ENCODE measurements around the gene NREP. TPM values are rescaled to one million over a fixed set of nuclear protein-coding genes. Genes with fewer than 3 reads are reported as not detected.

The NREP gene
- total RNA-seq, 4 donors from 2014 or later = 2.3 to 18.2 (median 2.8) TPM

DNA sequence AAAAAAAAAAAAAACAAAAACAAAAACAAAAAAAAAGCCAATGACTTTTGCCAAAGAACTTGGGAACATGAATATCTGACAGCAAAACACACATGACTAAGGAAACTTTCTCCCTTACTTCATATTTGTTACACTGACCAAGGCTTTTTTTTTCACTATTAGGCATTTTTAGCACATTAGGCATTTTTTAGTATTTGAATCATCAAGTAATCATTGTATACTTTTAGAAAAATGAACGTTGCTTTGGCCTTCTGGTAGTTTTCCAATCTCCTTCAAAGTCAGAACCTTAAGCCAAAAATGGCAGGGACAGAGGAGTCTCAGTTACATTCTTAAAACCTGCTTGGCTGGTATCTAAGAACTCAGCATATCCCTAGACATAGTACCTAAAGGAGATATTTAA is 19.3 kb downstream of the NREP start:
- H3K27me3 ChIP-seq = no peaks in the 10 kb centered on the region
- TF ChIP-seq, protein P1, sequence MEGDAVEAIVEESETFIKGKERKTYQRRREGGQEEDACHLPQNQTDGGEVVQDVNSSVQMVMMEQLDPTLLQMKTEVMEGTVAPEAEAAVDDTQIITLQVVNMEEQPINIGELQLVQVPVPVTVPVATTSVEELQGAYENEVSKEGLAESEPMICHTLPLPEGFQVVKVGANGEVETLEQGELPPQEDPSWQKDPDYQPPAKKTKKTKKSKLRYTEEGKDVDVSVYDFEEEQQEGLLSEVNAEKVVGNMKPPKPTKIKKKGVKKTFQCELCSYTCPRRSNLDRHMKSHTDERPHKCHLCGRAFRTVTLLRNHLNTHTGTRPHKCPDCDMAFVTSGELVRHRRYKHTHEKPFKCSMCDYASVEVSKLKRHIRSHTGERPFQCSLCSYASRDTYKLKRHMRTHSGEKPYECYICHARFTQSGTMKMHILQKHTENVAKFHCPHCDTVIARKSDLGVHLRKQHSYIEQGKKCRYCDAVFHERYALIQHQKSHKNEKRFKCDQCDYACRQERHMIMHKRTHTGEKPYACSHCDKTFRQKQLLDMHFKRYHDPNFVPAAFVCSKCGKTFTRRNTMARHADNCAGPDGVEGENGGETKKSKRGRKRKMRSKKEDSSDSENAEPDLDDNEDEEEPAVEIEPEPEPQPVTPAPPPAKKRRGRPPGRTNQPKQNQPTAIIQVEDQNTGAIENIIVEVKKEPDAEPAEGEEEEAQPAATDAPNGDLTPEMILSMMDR (IDR thresholded peaks at IDR 0.05) = no peak
- TF ChIP-seq POLR2A (IDR thresholded peaks at IDR 0.05) = no peak
- no peak overlapping the region for H3K27ac ChIP-seq
- no peak overlapping the region for H3K4me3 ChIP-seq
- no peaks in the 10 kb centered on the region for H3K36me3 ChIP-seq
- no peak for DNase-seq
- peaks cover 0 to 5% (median 0%) of the 10 kb centered on the region in 4 donors for H3K4me1 ChIP-seq
- H3K9me3 ChIP-seq = no peaks in the 10 kb centered on the region

DNA sequence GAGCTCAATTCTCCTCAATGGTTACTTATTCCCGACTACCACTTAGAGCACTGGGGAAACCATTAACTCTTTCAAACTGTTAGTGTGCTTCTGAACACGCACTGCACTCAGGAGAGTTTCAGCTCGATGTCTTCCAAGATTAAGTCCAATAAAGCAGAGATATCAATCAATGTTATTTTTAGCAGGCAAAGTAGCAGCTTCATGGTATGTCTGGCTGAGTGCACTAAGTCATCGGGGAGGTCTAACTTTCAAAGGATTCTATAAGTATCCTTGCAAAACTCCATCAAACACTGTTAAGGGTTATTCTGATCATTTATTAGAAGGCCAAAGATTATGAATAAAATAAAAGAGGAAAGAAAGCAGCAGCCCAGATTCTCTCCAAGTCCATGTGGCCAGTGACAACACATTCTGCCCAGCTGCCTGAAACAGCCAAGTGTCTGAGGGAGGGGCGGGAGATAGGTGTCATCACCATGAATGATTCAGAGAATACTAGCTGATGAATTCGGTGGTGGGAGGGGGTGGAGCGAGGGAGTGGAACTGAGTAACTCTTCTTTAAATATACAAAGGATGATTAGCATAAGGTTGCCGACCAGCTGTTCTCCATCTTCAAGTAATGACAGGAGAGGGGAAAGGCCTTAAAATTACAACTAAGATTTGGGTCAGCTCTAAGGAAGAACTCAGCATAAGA is 21.3 kb downstream of the NREP start:
- TF ChIP-seq, protein P1 (IDR thresholded peaks at IDR 0.05) = no peak
- TF ChIP-seq POLR2A (IDR thresholded peaks at IDR 0.05) = no peak
- Histone ChIP-seq H3K9me3 (no peaks in the 10 kb centered on the region), H3K4me1 (no peaks in the 10 kb centered on the region), H3K36me3 (no peaks in the 10 kb centered on the region), H3K27ac (no peak overlapping the region), H3K27me3 (no peaks in the 10 kb centered on the region), H3K4me3 (no peak overlapping the region)
- peak in 1 of 3 donors; percentile 52 for DNase-seq

DNA sequence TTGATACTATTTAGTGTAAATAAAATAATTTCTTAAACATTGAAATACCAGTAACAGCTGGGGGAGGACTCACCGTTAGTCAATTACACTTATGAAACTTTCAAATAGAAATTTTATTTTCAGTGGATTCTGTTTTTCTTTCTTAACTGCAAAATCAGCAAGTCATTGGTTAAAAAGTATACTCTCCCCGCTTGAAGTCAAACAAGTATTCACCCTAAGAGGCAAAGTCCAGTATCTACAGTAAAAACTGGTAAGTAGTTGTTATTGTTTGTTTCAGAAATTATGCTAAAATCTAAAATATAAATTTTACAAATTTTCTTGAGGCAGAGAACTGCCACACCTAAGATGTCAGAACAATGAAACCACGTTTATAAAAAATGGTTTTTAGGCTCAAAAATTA is 22.4 kb downstream of the NREP start:
- Histone ChIP-seq H3K27me3 (no peaks in the 10 kb centered on the region), H3K4me3 (no peak overlapping the region), H3K36me3 (no peaks in the 10 kb centered on the region), H3K9me3 (no peaks in the 10 kb centered on the region), H3K4me1 (no peaks in the 10 kb centered on the region), H3K27ac (no peak overlapping the region)
- TF ChIP-seq POLR2A (IDR thresholded peaks at IDR 0.05) = no peak
- TF ChIP-seq, protein P1 (IDR thresholded peaks at IDR 0.05) = no peak
- no peak for DNase-seq

DNA sequence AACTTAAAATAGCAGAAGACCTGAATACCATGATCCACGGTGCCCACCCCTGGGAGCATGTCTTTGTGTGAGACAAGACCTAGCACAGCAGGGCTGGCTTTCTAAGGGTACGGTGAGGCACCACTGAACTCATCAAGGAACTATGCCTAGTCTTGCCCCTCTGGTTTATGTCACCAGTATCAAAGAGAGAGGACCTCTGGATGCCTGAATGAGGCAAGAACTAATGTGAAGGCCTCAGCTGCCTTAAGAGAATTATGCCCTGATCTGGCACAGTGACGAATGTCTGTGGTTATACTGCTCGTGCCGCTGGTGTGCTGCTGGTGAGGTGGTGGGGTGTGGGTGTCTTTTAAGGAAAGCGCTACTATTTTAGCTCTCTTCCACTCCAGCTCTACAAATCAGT is 23.0 kb downstream of the NREP start:
- no peak for TF ChIP-seq POLR2A (IDR thresholded peaks at IDR 0.05)
- TF ChIP-seq, protein P1 (IDR thresholded peaks at IDR 0.05) = no peak
- Histone ChIP-seq H3K36me3 (no peaks in the 10 kb centered on the region), H3K27ac (no peak overlapping the region), H3K4me3 (no peak overlapping the region), H3K9me3 (no peaks in the 10 kb centered on the region), H3K4me1 (no peaks in the 10 kb centered on the region), H3K27me3 (no peaks in the 10 kb centered on the region)
- DNase-seq = no peak

DNA sequence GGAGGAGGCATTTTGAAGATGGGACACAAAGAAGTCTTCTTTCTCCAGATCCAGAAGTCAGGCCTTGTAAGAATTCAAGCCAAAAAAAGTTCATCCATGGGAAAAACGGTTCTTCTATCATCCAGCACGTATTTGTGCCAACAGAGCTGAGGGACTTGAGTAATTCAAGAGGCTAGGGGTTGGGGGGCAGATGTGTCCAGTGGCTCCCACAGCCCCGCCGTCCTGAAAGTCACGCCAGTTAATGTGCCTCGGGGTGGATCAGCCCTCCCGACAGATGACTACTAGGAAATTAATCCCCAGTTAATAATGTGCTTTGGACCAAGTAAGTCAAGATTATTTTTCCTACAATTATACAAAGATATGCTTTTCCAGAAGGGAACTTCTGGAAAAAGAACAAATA is 23.4 kb downstream of the NREP start:
- H3K36me3 ChIP-seq = no peaks in the 10 kb centered on the region
- no peak overlapping the region for H3K27ac ChIP-seq
- TF ChIP-seq, protein P1 (IDR thresholded peaks at IDR 0.05) = no peak
- TF ChIP-seq POLR2A (IDR thresholded peaks at IDR 0.05) = no peak
- H3K4me3 ChIP-seq = no peak overlapping the region
- DNase-seq = no peak
- no peaks in the 10 kb centered on the region for H3K9me3 ChIP-seq
- H3K27me3 ChIP-seq = no peaks in the 10 kb centered on the region
- no peaks in the 10 kb centered on the region for H3K4me1 ChIP-seq

Data from Peyer's patch (tissue), 4 donors.